NCI-H187 (cell line): ENCODE results near the gene GTF2B.
"Not testable (repeated sequence)": the region's sequence is repeated elsewhere in the genome, so short reads cannot be mapped to it uniquely, and the experiment has no call there.

Experiments used
- DNase-seq, 2 experiments: peaks; one replicate each; lab custom pipeline; 2025; lab: John Stamatoyannopoulos, UW

Gene GTF2B

DNA sequence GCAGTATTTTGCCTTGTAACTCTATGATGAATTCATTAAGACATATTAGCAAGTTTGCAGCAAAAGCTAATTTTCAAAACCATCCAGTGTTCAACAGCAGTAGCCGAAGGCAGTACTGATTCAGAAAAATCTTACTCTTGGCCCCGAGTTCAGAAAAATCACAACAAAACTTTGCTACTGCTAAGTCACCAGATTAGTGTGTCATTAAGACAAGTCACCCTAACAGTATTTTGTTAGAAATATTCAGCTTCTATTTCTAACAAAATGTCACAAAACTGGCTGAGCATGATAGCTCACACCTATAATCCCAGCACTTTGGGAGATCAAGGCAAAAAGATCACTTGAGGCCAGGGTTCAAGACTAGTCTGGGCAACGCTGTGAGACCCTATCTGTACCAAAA lies 8.2 kb downstream of the GTF2B start:
- no peak for DNase-seq

DNA sequence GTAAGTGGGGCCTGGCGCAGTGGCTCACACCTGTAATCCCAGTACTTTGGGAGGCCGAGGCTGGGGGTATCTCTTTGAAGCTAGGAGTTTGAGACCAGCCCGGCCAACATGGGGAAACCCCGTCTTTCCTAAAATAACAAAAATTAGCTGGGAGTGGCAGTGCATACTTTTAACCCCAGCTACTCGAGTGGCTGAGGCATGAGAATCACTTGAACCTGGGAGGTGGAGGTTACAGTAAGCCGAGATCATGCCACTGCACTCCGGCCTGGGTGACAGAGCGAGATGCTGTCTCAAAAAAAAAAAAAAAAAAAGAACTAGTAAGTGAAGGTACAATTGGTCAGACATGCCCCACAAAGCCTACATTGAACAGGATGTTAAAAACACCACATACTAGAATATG lies 10.7 kb downstream of the GTF2B start:
- DNase-seq: not testable (repeated sequence)

DNA sequence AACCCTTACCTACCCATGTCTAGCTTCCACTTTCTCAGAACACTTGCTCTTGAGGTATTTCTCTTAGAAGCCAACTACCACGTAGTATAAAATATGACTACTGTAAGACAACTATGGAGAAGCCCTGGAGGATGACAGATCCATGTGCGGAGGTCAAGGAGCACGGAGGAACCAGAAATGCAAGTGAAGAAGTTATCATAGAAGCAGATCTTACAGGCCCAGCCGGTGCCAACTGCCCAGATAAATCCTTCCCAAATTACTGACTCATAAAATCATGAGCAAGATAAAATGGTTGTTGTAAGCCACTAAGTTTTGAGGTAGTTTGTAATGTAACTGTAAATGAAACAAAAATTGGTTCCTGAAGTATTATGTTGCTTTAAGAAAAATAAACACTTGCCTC lies 12.6 kb downstream of the GTF2B start:
- no peak for DNase-seq

DNA sequence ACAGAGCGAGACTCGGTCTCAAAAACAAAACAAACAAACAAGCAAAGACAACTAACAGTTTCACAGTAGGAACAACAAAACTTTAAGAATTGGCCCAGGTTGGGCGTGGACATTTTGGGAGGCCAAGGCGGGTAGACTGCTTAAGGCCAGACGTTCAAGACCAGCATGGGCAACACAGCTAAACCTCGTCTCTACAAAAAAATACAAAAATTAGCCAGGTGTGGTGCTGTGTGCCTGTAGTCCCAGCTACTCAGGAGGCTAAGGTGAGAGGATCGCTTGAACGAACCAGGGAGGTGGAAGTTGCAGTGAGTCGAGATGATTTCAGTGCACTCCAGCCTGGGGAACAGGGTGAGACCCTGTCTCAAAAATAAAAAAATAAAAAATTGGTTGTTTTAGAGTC lies 13.5 kb downstream of the GTF2B start:
- DNase-seq: no peak

DNA sequence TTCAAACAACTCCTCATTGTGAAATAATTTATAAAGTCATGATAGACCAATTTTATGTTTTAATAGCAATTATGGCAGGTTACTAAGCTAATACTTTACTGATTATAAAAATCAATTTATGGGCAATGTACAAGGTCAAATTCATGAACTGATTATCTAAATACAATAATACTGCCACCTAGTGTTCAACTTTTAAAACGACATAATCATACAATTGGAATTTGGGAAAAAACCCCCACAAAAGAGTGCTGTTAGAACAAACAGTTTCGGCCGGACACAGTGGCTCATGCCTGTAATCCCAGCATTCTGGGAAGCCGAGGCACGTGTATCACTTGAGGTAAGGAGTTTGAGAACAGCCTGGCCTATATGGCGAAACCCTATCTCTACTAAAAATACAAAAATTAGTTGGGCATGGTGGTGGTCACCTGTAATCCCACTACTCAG lies 14.0 kb downstream of the GTF2B start:
- DNase-seq: no peak

DNA sequence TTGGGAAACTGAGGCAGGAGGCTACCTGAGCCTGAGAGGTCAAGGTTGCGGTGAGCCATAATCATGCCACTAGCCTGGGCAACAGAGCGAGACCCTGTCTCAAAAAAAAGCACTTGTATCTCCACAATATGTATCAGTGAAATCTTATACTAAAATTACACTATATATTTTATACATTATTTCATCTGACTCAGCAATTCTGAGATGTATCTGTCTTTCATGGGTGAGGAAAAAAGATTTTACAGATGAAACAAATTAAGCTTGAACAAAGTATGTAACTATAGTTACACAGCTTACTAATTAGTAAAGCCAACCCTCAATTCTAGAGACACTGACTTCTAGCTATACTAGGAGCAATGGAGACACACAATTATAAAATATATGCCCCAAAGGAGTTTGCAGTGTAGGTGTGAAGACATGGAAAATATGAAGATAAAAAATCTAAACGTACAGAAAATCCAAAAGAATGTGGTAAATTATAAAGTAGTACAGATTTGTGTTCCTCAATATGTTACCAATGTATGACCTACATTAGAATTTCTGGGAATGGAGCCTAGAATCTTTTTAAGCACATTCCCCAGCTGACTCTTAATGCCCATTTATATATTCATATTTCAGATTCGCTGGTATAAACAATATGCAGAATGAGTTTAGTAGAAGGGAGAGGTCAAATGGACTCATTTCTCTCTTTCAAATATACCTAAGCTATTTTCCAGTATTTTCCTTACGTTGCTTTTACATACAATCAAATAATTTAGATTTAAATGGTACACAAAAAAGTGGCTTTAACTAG lies 14.6 kb downstream of the GTF2B start:
- DNase-seq: no peak

DNA sequence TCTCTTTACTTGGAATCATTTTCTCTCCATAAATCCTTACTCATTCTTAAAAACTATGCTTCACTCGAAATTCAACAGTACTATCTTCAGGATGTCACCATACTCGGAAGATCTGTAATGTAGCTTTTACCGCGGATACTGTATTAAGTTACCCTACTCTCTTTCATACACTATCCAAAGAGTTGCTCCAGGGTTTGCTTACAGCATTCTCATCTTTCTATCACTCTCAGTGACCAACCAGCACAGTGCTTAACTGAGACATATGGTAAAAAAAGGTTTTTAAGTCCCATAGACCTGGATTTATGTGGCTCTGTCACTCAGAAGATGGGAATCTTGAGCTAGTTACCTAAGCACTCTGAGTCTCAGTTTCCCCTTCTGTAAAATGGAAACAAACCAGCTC lies 15.8 kb downstream of the GTF2B start:
- DNase-seq: no peak

DNA sequence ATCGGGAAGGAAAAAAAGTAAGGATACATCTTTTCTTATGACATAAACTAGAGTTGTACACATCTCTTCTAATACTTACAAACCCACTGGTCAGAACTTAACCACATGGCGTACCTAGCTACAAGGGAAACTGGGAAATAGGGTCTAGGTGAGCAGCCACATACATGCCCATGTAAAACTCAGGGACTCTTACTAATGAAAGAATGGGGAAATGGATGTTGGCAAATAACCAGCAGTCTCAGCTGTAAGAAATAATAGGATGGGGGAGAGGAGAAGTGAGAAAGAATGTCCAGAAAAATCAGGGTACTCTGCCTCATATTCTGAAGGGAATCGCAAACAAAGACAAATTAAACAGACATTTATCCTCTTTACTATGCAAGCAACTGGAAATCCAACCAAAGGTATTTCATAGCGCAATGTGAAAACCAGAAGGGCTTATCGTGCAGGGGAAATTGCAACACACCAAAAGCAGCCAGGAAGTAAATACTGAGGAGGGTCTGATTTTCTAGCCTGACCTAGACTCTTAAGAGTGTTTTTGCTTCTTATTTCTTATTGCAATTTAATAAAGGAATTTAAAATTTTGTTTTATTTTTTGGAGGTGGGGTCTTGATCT lies 17.5 kb downstream of the GTF2B start:
- no peak for DNase-seq

DNA sequence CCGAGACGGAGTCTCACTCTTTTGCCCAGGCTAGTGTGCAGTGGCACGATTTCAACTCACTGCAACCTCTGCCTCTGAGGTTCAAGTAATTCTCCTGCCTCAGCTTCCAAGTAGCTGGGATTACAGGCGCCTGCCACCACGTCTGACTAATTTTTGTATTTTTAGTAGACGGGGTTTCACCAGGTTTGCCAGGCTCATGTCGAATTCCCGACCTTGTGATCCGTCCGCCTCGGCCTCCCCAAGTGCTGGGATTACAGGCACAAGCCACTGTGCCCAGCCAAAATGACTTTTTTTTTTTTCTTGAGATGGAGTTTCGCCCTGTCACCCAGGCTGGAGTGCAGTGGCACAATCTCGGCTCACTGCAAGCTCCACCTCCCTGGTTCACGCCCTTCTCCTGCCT lies 21.7 kb downstream of the GTF2B start:
- not testable (repeated sequence) for DNase-seq

DNA sequence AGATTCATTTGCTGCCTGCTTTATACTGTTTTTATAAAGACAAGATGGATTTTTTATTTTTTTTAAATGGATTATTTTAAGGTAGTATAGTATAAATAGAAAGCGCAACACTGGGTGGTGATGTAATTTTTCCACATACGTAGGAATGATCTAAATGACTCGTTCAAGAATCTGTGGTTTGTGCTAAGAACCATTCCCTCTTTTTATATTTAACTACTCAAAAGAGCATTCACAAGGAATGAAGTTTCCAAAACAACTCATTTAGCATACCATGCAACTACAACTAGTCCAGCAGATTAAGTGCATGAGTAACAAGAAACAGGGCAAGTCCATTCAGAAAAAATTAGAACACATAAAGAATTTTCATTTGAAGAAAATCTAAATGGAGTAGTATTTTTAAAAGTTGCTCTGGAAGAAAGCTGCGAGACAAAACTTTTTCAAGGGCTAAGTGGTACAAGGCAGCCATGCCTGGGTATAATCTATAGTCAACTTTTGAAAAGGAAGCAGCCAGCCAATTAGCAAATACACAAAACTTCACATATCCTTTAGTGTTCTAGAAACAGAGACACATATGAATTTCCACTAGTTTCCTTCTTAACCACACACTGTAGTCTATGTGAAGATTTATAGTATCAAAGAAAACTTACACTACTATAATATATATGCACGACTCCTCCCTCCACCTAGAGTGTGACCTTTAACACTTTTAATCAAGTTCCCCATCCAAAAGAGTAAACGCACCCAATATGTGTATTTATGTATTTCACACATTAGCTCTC lies 23.4 kb downstream of the GTF2B start:
- no peak for DNase-seq

DNA sequence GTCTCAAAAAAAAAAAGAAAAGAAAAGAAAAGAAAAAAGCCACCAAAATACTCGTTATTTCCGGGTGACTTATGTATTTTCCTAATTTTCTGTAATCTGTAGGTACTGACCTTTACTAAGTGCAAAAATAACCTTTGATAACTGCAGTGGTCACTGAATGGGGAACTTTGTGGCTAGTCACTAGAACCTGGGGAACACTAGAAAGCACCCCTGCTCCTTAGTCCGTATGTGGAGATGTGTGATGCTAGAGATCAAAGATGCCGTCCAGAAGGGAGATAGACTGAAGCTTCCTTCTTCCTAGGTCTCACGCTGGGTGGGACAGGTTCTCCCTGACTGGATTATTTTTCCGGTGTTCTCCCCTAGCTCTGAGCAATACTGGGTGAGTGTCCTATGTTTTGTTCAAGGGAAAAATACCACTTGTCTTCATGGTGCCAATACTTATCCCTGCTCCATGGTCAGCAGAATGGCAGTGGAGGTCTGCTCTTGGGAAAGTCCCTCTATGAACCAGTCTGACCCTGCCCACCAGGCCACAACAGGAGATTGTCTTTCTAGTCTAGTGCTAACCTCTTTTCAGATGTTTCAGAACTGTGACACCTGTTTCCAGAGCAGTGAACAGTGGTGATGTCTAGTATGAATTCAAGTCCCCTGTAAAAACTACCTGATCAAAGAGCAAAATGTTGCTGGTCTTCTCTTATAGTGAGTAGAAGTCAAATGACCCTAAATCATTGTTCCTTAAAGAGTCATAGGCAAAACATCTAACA lies 39.9 kb downstream of the GTF2B start:
- DNase-seq: no peak

DNA sequence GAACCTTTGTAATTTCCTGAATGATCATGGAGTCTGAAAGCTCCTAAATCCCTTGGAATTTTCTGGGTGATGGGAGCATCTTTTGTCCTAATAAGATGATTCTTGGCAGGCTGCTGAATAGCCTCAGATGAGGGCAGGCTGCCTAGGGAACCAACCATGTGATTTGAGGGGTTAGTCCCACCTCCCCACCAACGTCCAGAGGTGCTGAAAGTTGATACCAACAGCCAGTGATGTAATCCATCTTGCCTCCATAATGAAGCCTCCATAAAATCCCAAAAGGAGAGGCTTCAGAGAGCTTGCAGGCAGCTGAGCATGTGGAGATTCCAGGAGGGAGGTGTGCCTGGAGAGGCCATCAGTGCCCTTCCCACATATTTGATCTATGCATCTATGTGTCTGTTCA lies 43.7 kb downstream of the GTF2B start:
- DNase-seq: no peak

DNA sequence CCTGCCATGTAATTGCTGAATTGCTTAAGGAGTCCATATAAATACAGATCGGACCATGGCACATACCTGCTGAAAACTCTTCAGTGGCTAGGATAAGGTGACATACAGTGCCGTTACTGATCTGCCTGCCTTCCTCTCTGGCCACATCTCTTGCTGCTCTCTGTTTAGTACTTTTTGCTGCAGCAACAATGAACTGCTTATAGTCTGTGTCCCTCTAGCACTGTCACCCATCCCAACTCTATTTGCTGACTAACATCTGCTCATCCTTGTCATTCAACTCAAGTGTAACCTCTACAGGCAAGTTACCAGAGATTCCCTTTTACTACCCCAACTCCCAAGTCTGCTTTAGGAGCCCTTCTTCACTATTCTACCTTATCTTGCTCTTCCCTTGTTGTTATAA lies 65.6 kb downstream of the GTF2B start:
- no peak for DNase-seq

DNA sequence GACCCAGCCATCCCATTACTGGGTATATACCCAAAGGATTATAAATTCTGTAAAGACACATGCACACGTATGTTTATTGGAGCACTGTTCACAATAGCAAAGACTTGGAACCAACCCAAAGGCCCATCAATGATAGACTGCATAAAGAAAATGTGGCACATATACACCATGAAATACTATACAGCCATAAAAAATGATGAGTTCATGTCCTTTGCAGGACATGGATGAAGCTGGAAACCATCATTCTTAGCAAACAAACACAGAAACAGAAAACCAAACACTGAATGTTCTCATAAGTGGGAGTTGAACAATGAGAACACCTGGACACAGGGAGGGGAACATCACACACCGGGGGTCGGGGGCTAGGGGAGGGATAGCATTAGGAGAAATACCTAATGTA lies 71.7 kb downstream of the GTF2B start:
- not testable (repeated sequence) for DNase-seq

DNA sequence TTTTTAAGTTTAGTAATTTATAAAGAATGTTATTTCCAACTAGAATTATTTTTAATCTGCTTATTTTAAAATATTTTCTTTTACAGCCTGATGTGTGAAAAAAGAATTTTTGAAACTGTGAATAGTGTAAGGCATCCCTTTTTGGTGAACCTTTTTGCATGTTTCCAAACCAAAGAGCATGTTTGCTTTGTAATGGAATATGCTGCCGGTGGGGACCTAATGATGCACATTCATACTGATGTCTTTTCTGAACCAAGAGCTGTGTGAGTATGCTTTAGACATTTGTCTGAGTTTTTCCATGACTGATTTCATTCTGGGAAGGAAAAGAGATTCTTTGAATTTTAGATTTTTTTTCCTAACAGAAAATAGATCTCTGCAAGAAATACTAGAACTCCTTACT lies 77.9 kb downstream of the GTF2B start:
- no peak for DNase-seq

DNA sequence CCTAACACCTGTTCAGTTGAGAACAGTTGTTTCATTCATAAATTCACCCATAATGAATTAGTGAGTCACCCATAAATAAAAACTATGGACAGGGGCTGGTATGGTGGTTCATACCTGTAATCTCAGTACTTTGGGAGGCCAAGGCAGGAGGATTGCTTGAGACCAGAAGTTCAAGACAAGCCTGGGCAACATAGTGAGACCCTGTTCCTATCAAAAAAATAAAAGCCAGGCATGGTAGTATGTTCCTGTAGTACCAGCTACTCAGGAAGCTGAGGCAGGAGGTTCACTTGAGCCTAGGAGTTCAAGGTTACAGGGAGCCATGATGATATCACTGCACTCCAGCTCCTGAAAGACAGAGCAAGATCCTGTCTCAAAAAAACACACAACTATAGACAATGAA lies 79.0 kb downstream of the GTF2B start:
- DNase-seq: no peak

DNA sequence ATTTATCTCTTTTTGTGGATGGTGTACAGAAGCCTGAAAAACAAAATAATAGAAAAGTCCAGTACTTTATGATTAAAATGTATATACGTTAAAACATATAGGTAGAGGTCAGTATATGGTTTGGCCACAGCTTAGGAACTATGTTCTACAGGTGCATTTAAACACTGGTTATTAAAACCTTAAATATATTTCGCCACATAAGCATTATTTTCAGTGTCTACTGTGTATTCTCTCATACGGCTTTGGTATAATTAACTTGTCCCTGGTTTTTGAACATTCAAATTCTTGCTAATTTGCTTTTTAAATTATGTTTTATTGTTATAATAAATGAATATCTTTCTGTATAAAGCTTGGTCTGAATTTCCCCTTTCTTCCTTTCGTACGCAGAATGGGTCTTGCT lies 87.9 kb downstream of the GTF2B start:
- no peak for DNase-seq

DNA sequence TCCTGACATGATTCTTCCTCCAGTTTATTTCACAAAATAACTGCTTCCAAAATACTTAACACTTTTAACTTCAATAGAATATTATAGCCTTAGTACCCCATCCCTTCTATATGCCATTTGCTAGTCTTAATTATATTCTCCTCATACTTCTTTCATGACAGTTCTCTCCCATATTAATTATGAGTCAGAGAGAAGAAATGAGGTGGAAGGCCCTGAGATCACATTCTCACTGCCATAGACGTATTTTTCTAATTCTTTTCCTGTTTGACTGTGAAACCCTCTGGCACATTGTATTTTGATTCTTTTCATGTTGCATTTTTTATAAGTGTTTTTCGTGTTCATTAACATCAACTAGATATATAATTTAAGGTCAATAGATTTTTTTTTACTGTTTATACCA lies 88.4 kb downstream of the GTF2B start:
- no peak for DNase-seq
